NOMO-1 treated with DMSO at 0.1 percent for 48 hours (cell line): ENCODE results near the gene IFNGR2.

Experiments
- DNase-seq: peaks from one replicate; lab custom pipeline; 2025; ENCODE audit not compliant: unreplicated experiment; lab: John Stamatoyannopoulos, UW

The IFNGR2 gene, protein sequence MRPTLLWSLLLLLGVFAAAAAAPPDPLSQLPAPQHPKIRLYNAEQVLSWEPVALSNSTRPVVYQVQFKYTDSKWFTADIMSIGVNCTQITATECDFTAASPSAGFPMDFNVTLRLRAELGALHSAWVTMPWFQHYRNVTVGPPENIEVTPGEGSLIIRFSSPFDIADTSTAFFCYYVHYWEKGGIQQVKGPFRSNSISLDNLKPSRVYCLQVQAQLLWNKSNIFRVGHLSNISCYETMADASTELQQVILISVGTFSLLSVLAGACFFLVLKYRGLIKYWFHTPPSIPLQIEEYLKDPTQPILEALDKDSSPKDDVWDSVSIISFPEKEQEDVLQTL

DNA sequence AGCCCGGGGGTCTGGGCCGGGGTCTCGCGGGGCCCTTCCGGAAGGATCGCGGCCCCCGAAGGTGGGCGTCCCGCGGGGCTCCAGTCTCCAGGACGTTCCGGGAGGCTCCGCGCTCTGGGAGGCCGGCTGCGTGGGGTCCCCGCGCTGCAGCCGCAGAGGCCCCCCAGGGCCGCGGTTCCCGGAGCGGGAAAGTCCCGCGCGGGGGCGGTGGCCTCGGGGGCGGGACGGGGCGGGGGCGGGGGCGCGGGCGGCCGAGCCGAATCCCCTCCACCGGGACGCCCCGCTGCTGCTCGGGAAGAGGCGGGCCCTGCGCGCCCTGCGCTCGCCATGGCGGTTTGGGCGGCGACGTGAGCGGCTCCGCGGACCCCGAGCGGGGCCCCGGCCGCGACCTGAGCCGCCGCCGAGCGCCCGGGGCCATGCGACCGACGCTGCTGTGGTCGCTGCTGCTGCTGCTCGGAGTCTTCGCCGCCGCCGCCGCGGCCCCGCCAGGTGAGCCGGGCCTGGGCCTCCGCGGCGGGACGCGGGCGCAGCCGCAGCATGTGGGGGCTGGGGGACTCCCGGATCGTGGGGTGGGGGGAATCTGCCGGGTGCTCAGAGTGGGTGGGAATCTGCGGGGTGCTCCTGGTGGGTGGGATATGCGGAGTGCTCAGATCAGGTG is at the start of gene IFNGR2:
TSS of gene IFNGR2 (plus strand) at position 286 of the 658 bp plus-strand sequence. CDS start at position 417, 131 bp downstream.
- peak; percentile 16 for DNase-seq

DNA sequence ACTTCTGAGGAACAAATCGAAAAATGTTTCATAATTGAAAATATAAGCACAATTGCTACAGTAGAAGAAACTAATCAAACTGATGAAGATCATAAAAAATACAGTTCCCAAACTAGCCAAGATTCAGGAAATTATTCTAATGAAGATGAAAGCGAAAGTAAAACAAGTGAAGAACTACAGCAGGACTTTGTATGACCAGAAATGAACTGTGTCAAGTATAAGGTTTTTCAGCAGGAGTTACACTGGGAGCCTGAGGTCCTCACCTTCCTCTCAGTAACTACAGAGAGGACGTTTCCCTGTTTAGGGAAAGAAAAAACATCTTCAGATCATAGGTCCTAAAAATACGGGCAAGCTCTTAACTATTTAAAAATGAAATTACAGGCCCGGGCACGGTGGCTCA is 47.9 kb upstream of the IFNGR2 start:
- no peak for DNase-seq

- DNase-seq: no peak
Measured at GRCh38 chr21:33355996-33356395, 47.2 kb upstream of the IFNGR2 start.

- no peak for DNase-seq
Measured at GRCh38 chr21:33357177-33357576, 46.0 kb upstream of the IFNGR2 start.

- DNase-seq: no peak
Measured at GRCh38 chr21:33359446-33359845, 43.8 kb upstream of the IFNGR2 start.

DNA sequence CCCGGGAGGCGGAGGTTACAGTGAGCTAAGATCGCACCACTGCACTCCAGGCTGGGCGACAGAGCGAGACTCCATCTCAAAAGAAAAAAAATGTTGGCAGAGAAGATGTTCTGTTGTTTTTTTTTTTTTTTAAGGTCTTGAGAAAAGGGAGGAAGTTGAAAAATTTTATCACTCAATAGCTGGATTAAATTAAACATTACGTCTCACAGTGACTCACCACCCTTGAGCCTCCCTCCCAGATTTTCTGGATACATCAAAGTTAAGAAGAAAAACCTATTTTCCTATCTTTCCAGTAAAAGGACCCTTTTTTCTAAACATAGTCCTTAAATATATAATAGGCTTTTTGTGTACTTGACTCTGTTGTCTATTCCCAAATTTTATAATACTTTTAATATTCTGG is 42.9 kb upstream of the IFNGR2 start:
- DNase-seq: no peak

DNA sequence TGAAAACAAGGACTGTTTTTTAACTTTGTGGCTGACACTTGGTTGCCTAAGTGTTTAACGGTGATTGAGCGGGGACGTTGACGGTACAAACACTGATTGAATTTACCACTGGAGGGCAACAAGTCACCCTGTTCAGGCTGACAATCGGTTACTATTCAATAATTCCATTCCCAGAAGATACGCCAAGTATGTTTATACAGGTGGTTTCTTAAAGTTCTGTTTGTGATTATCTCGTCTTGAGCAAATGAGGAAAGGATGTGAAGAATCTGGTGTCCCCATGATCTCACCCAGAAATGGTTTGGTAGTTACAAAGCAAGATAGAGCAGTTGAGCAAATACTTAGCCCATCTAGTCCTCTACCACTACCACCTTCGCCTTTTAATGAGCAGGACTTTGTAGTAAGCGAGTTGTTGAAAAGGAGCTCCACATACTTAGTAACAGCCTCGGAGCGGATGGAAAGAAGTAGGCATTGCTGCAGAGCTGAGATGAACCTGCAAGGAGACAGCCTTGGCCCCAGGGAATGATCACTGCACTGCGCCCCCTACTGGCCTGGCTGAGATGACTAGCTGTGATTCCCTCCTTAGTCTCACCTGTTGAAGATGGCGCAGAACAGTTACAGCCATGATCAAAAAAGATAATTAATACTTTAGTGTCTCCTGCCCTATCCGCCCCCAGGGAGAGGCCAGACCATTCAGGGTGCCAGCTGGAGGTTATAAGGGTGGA is 42.2 kb upstream of the IFNGR2 start:
- peak; percentile 70 for DNase-seq

GRCh38 chr21:33362044-33362555 is 41.1 kb upstream of the IFNGR2 start:
- DNase-seq: peak; percentile 90

DNA sequence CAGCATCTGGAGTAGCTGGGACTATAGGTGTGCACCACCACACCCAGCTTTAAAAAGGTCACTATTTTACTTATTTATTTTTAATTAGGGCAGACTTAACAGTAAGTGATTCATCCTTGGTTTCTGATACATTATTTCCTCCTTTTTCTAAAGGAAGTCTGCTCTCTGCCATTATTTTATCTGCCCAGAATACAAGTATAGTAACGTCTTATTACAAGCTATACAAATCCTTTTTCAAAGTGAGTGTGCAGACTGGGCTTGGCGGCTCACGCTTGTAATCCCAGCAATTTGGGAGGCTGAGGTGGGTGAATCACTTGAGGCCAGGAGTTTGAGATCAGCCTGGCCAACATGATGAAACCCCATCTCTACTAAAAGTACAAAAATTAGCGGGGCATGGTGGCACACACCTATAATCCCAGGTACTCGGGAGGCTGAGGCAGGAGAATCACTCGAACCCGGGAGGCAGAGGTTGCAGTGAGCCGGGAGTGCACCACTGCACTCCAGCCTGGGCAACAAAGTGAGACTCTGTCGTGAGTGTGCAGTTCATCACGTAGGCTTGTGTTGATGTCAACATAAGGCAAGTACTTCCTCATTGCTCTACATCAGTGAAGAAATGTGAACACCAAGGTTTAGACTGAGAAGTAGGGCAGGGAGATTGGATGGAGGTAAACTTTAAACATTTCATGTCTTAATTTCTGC is 39.2 kb upstream of the IFNGR2 start:
- peak; percentile 88 for DNase-seq

GRCh38 chr21:33364830-33365229 is 38.4 kb upstream of the IFNGR2 start:
- no peak for DNase-seq

- no peak for DNase-seq
Measured at GRCh38 chr21:33367309-33367973, 35.8 kb upstream of the IFNGR2 start.

GRCh38 chr21:33368124-33368523 is 35.1 kb upstream of the IFNGR2 start:
- DNase-seq: peak; percentile 24

DNA sequence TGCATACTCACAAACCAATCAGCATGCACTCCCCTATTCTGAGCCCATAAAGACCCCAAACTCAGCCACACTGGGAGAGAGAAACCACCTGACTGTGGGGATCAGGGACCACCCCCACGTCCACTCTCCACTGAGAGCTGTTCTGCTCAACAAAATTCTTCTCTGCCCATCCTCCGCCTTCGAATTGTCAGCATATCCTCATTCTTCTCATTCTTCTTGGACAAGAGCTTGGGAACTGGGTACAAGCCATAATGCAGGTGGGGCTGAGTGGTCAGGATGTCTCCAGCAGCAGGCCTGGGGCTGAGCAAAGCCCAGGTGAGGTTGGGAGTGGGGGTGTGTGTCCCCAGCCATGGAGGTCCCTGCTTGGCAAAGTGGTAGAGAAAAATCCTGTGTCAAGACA is 34.6 kb upstream of the IFNGR2 start:
- no peak for DNase-seq

- DNase-seq: no peak
Measured at GRCh38 chr21:33369586-33369985, 33.6 kb upstream of the IFNGR2 start.

GRCh38 chr21:33370305-33370704 is 32.9 kb upstream of the IFNGR2 start:
- no peak for DNase-seq

DNA sequence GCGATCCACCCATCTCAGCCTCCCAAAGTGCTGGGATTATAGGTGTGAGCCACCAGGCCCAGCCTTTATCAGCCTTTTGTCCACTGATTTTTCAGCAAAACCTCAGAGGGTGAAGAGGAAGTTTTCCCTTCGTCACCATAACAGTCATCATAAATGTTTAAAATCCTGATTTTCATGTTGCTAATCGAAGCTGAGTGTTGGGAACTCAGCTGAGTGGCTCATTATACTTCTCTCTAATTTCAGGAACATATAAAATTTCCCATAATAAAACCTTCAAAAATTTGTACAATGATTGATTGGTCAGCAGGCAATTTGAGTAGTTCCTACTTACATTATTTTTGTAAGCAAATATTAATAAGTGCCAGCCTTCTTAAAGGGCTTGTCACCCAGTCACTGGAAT is 31.8 kb upstream of the IFNGR2 start:
- no peak for DNase-seq

- no peak for DNase-seq
Measured at GRCh38 chr21:33372582-33372981, 30.6 kb upstream of the IFNGR2 start.

GRCh38 chr21:33373451-33373850 is 29.8 kb upstream of the IFNGR2 start:
- no peak for DNase-seq

GRCh38 chr21:33374080-33374449 is 29.1 kb upstream of the IFNGR2 start:
- DNase-seq: peak; percentile 79

DNA sequence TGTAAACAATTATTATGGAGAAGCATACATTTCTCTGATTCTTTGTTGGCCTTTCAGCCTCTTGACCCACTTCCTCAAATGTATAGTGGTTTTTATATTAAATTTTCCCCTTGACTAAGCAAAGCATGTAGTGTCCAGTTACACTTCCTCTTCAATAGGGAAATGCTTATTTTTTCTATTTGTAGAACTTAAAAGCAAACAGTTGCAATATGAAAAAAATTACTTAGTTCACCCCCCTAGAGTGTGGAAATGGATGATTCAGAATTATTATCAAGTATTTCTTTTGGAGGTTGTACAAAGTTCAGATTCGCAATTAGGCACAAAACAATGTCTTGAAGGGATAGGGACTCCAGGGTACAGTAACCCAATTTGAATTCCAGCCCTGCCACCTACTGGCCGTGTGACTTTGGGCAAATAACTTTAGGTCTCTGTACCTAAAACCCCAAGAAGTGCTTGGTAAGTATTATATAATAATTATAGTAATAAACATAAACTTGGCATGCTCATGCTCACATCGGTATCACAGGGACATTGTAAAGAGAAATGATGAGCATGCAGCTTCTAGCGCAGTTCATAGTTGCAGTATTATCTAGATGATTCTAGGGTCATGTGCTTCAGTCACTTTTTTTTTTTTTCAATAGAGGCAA is 28.6 kb upstream of the IFNGR2 start:
- DNase-seq: peak; percentile 90
